Erythroblast (primary cell): Measurements from ENCODE around the gene MACROD2.

ENCODE experiments used
- DNase-seq, 2 experiments: peaks; one replicate each; lab custom pipeline; 2025; lab: John Stamatoyannopoulos, UW
- GATA1 ChIP-seq: IDR thresholded peaks from 2 replicates; pipeline ENCODE4 v1.6.1; 2011; ENCODE audit warnings: low read depth, mild to moderate bottlenecking, control low read depth, low read length, moderate library complexity
- POLR2A ChIP-seq: IDR thresholded peaks from 2 replicates; pipeline ENCODE4 v1.6.1; 2011; ENCODE audit warnings: mild to moderate bottlenecking, low read length

MACROD2 gene

DNA sequence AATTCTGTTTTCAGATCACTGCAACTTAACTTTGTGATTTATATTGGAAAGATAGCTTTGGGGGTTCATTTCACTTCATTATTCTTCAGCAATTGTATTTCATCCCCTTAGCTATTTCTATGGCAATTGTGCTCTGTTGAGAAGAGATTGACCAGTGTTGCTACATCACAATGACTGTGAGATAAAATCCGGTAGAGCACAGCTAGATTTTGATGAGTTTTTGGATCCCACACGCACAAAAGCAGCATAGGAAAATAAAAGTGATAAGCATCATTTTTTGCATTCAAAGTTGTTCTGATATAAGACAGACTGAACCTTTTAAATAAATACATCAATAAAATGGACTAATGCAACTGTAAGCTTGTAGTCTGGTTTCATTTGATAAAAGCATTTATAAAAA is 1843.2 kb downstream of the MACROD2 start:
- TF ChIP-seq GATA1 (no peak), POLR2A (no peak)
- DNase-seq: no peak

DNA sequence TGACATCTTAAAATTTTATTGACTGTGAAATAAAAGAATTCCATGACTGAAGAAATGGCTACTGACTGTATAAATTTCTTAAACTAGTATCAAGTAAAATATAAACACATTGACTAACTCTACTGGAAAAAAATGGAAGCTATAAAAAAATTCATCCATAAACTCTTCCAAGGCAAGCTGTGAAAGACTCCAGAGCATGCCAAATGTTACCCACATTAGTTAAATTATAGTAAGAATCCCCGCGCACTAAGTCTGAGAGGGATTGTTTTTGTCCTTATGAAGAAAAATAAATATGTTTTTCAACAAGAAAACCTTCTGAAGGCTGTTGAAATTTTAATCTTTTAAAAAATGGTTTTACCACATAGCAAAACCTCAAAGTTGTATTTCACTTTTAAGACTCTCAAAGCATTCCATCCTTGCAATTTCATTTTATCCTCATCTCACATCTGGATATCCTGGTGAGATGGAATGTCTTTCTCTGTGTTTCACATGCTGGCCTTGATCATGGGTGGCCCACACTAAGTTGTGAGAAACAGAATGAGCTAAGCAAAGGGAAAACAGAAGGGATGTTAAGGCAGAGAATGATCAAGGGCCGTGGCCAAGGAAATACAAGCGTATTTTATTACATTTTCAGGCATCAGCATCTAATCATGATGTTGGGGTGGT is 1845.5 kb downstream of the MACROD2 start:
- DNase-seq: no peak
- no peak for TF ChIP-seq GATA1
- TF ChIP-seq POLR2A: no peak

DNA sequence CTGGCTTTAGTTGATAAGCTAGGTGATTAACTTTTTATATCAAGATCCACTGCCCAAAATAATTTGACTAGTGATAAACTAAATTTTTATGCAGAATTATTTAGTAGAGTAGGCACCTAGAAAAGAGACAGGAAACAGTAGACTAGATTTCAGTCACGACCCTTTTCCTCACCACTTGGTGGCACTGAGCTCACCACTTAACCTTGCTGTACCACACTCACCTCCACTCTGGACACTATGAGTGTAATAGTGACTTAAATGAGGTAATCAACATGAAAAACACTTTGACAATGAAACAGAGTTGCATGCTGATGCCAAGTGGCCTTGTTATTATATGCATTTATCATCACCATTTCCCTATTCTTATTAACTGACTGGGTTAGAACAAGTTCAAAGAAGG is 1847.6 kb downstream of the MACROD2 start:
- TF ChIP-seq GATA1: no peak
- TF ChIP-seq POLR2A: no peak

DNA sequence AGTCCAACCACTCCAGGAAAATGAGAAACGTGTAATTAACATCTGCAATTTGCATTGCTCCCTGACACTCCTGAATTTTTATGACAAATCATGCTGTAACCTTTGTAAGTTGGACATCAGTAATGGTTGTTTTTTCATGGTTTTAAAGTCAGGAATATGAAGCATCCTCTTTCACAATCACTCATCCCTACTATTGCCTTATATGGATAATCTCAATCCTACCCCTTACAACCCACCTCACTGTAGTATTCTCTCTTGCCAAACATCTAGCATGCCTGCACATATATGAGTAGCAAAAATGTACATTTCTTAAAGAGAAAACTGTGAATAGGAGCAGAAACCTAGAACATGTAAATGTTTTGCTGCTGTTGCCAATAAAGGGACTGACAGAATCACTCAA is 1848.5 kb downstream of the MACROD2 start:
- DNase-seq: no peak
- TF ChIP-seq POLR2A (no peak), GATA1 (no peak)

More for the DNA sequence above, 1847.6 kb downstream of the MACROD2 start:
- DNase-seq: no peak

DNA sequence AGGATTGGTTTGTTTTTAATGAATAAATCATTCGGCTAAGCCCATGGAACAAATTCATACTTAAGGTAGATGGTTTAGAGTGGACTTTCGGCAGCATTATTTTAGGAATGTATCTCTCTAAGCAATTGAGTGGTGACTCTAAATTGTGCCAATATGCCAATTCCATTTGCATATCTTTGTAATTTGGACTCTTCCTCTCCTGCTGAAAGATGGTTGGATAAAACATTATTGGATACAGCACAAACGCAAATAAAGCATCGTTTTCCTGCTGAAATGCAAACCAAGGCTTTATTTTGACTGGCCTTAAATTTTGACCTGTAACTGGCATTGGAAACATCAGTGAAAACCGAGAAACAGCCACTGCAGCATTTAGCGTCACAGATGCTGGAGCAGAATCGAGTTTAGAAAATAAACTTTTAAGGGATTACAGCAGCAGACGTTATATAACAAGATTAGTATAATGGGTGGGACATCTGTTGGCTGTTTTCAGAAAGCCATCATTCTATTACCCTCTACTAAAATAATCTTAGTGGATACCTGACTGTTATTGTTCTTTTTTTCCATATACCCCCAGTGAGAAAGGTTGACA is 1852.0 kb downstream of the MACROD2 start:
- TF ChIP-seq GATA1 (no peak), POLR2A (no peak)

DNA sequence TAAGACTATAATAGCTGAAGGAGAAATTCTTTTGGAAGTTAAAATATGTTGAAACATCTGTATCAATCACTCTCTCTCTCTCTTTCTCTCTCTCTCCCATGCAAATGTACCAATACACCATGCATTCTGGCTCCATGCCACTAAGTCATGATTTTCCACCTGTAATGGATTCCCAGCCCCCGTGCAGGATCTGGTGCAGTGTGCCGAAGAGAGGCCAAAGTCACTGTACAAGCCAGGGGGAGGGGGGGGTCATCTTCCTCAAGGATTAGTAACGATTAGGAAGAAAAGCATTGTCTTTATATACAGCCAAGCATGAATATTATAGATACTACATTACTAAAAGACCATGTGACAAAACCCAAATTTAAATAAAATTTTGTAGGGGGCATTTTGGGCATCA is 1852.8 kb downstream of the MACROD2 start:
- no peak for DNase-seq
- TF ChIP-seq GATA1 (no peak), POLR2A (no peak)

More for the DNA sequence above, 1852.0 kb downstream of the MACROD2 start:
- DNase-seq: no peak

DNA sequence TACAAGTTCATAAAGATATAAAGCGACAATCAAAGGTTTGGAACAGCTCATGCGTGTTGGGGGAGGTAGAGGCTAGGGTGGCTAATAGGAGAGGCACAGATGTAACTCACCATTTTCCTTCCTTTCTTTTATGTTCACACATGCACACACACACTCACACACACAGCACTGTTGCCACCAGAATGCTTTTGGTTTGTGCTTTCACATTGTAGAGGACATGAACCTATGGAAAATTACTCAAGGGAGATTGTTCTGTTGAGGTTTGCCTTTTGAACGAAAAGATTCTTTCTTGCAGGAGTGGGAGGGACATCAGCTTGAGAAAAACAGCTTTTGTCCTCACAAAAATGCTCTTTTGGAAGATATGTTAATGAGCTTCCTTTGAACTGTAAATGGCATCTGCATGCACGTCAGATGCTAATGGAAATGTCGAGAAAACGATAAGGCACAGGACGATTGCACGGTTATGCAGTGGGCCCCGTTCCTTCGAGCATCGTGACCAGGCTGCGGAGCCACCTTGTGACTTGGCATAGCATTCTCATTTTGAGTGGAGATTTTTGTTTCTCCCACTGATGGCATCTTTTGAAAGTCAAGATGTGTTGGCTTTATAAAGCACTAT is 1853.8 kb downstream of the MACROD2 start:
- TF ChIP-seq POLR2A (no peak), GATA1 (no peak)
- no peak for DNase-seq

DNA sequence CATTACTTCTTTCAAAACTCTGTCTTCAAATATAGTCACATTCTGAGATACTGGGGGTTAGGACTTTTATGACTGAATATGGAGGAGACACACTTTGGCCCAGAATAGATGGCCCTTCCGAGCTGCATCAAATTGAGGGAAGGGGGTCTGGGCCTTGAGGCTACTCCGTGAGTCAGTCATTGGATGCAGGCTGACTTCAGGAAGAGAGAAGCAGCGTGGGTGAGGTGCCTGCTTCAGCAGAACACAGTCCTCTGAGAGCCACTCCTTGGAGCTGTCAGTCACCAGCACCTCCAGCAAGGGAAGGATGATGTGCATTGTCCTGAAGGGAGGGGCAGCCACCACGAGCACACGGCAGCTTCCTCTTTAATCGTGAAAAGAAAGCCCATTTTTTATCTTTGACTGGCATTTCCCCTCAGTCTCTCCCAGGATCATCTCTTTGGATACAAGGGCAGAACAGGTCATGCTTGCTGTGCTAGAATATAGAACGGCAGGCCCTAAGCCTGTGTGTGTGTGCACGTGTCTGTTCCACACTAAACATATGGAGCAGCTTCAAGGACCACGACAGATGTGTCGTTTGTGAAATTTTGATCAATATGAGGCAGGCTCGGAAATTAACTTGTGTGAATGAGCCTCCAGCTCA is 1856.4 kb downstream of the MACROD2 start:
- TF ChIP-seq POLR2A (no peak), GATA1 (no peak)
- DNase-seq: no peak

DNA sequence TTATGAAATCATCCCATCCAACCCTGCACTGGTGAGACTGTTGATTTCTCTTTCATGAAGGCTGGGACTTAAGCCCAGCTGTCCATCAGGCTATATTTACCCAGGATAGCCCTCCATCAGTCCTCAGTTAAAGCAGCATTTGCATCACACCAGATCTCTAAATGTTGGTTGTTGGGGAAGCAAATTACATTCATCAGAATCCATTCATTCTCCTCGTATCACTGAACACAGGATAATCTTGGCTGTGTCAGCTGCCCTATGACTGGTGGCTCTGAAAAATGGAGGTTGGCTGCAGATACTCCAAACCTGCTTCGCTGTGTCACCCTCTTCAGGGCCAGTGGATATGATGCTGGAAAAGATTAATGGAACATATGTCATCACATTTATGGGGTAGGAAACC is 1859.6 kb downstream of the MACROD2 start:
- TF ChIP-seq POLR2A (no peak), GATA1 (no peak)
- no peak for DNase-seq

DNA sequence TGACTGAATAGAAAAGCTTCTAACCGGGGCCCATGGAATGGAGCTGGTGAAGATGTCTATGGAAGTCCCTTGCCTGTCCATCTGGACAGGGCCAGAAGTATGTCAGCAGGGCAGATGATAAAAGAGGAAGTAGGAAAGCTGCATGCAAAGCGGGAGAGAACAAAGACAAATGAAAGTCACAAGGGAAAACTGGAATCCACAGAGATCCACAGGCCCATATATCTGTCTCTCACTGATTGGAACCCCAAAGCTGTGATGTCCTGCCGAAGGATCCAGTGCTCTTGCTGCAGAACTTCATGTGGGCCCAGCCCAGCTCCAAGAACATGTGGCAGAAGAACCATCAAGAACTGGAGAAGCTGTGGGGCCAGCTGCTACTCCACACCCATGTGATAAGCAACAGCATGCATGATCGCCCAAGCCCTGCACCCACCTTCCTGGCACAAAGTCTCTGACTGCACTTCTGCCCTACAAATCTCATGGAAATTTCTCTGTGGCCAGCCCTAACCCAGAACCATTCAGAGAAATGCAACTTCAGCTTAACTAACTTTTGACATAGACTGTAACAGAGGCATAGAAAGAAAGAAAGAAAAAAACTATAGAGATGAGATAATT is 1862.0 kb downstream of the MACROD2 start:
- TF ChIP-seq GATA1 (no peak), POLR2A (no peak)
- DNase-seq: no peak

DNA sequence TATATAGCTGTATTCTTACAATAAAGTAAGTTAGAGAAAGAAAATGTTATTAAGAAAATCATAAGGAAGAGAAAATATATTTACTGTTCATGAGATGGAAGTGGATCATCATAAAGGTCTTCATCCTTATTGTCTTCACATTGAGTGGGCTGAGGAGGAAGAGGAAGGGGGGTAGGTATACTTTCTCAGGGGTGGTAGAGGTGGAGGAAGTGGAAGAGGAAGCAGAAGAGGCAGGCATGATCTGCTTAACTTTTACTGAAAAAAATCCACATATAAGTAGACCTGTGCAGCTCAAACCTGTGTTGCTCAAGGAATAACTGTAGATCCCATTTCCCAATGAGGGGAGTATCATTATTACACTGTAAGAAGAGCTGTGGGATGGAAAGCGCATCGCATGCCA is 1863.7 kb downstream of the MACROD2 start:
- TF ChIP-seq POLR2A (no peak), GATA1 (no peak)
- no peak for DNase-seq

DNA sequence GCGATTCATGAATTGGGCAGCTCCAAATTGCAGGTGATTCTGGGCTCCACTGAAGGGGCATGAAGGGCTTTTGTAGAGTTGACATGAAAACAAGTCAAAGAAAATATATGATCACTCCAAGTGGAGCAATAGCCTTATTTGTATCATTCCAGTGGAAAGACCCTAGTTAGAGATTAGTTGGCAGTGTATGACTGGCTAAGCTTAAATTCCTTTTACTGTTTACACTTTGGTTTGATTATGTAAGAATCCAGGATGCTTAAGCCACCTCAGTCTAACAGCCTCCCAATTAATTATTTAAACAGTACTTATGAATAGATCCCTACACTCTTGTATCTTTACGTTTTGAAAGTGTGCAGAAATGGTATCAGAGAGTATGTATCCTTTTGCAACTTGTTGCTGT is 1865.5 kb downstream of the MACROD2 start:
- no peak for DNase-seq
- no peak for TF ChIP-seq POLR2A
- TF ChIP-seq GATA1: no peak

DNA sequence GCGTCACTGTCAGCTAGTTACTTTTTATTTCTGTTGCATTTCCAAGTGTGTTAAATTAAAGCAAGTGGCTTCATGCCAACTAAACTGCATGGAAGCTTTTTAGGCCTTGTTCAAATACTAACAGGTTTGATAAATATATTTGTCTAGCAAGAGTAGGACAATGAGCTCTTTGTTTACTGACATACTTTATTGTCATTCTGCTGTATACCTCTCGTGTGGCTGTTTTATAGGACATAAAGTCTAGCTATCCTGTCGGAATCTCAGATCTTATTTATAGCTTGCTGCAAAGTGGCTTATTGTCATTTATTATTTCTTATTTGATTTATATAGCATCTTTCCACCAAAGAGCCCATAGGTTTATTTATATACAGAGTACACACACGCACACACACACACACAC is 1866.9 kb downstream of the MACROD2 start:
- no peak for TF ChIP-seq POLR2A
- TF ChIP-seq GATA1: no peak
- DNase-seq: no peak

DNA sequence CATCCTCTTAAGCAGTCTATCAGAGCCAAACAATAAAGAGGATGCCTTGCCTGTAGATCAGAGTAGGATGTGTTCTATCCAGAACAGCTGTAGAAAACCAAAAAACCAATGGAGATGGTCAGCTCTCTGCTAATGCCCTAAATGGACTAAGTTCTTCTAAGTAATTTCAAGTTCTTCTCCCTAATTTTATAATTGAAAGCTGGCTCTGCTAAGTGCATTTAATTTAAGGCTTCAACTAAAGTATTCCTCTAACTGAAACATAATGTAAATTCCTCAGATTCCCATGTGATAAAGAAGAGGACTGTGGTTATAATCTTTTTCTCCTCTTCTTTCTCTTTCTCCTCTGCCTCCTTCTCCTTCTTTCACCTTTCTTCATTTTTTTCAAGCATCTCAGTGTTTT is 1868.4 kb downstream of the MACROD2 start:
- no peak for DNase-seq
- TF ChIP-seq POLR2A (no peak), GATA1 (no peak)
